Measurements from ENCODE around the gene HBE1.

HBE1 gene

GRCh38 chr11:5304046-5304445, 34.3 kb upstream of the HBE1 start:
- H3K27ac ChIP-seq (ENCODE audit: poor library complexity, severe bottlenecking) = no peak overlapping the region
- H3K27me3 ChIP-seq (ENCODE audit: insufficient read depth, poor library complexity, severe bottlenecking) = peaks cover 5% of the 10 kb centered on the region
- no peaks in the 10 kb centered on the region for H3K9me3 ChIP-seq (ENCODE audit: severe bottlenecking)
- TF ChIP-seq, protein P1, sequence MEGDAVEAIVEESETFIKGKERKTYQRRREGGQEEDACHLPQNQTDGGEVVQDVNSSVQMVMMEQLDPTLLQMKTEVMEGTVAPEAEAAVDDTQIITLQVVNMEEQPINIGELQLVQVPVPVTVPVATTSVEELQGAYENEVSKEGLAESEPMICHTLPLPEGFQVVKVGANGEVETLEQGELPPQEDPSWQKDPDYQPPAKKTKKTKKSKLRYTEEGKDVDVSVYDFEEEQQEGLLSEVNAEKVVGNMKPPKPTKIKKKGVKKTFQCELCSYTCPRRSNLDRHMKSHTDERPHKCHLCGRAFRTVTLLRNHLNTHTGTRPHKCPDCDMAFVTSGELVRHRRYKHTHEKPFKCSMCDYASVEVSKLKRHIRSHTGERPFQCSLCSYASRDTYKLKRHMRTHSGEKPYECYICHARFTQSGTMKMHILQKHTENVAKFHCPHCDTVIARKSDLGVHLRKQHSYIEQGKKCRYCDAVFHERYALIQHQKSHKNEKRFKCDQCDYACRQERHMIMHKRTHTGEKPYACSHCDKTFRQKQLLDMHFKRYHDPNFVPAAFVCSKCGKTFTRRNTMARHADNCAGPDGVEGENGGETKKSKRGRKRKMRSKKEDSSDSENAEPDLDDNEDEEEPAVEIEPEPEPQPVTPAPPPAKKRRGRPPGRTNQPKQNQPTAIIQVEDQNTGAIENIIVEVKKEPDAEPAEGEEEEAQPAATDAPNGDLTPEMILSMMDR (IDR thresholded peaks at IDR 0.05; ENCODE audit: poor library complexity, severe bottlenecking) = no peak
- H3K4me1 ChIP-seq (ENCODE audit: insufficient read depth, poor library complexity, severe bottlenecking) = no peaks in the 10 kb centered on the region
- no peak for ATAC-seq (ENCODE audit: low read depth)
- no peak for DNase-seq (ENCODE audit: low spot score)
- H3K36me3 ChIP-seq (ENCODE audit: low read depth) = no peaks in the 10 kb centered on the region
- no peak overlapping the region for H3K4me3 ChIP-seq (ENCODE audit: severe bottlenecking)

DNA sequence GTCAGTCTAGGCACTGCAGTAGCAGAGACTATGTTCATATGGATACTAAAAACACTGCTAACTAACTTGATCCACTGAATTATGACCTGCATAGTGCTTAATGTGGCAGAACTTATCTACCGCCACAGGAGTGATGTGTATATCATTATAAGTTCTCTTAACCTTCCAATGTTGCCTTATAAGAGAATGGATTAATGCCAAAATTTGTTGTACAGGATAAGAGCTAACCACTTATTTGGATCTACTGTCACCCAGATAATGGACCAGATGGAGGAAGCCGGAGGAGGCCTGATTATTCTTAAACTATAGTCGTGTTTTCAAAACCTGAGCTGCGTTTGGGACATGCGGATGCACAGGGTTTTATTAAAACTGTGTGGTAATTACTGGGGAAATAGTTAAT, 33.9 kb upstream of the HBE1 start:
- TF ChIP-seq, protein P1 (IDR thresholded peaks at IDR 0.05; ENCODE audit: poor library complexity, severe bottlenecking) = no peak
- DNase-seq (ENCODE audit: low spot score) (no peak), ATAC-seq (ENCODE audit: low read depth) (no peak)
- H3K27ac ChIP-seq (ENCODE audit: poor library complexity, severe bottlenecking) = no peak overlapping the region
- peaks cover 6% of the 10 kb centered on the region for H3K27me3 ChIP-seq (ENCODE audit: insufficient read depth, poor library complexity, severe bottlenecking)
- no peak overlapping the region for H3K4me3 ChIP-seq (ENCODE audit: severe bottlenecking)
- no peaks in the 10 kb centered on the region for H3K9me3 ChIP-seq (ENCODE audit: severe bottlenecking)
- H3K36me3 ChIP-seq (ENCODE audit: low read depth) = no peaks in the 10 kb centered on the region
- no peaks in the 10 kb centered on the region for H3K4me1 ChIP-seq (ENCODE audit: insufficient read depth, poor library complexity, severe bottlenecking)

DNA sequence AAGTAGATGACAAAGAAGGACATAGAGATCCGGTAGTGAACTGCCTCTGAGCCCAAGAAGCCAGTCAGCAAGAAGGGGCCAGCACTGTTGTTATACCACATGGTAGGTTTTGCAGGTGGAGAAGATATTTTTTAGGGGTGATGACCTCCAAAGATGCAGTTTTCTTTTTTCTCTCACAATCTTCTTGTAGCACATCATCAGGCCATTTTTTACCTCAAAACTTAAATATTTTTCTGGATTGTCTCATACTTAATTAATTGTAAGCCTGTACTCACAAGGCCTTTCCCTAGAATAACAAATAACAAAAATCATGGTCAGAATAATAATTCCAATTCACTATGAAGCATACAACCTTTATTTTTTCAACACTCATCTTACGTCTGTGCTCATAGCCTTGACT, 32.1 kb upstream of the HBE1 start, which contains the start of gene OR51B4:
TSS of gene OR51B4 (minus strand) at position 101 of the 400 bp plus-strand sequence. CDS start at position 101, 0 bp downstream.
- Histone ChIP-seq H3K27ac (ENCODE audit: poor library complexity, severe bottlenecking) (no peak within 1 kb of the TSS), H3K27me3 (ENCODE audit: insufficient read depth, poor library complexity, severe bottlenecking) (peaks cover 7% of the 10 kb centered on the region), H3K9me3 (ENCODE audit: severe bottlenecking) (no peaks in the 10 kb centered on the region), H3K4me3 (ENCODE audit: severe bottlenecking) (no peak within 1 kb of the TSS), H3K36me3 (ENCODE audit: low read depth) (no peaks in the 10 kb centered on the region), H3K4me1 (ENCODE audit: insufficient read depth, poor library complexity, severe bottlenecking) (no peaks in the 10 kb centered on the region)
- ATAC-seq (ENCODE audit: low read depth) (no peak), DNase-seq (ENCODE audit: low spot score) (no peak)
- TF ChIP-seq, protein P1 (IDR thresholded peaks at IDR 0.05; ENCODE audit: poor library complexity, severe bottlenecking) = no peak

DNA sequence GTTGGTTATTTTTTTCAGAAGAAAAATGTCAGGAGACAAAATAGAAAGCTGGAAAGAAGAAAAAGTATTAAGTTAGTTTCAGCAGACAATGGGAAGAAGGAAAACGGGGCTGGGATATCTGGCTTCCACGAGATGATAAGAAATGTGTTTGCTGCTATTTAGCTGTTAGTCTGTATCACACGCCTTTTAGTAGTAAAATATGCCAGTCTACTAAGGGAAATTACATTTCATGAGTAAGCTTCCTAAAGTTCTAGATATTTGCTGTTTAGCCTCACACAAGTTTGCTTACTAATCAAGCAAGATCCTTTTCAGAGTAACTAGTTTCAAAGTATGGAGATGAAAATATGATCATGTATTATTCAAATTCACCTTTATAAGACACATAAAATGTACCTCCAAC, 30.5 kb upstream of the HBE1 start:
- Histone ChIP-seq H3K9me3 (ENCODE audit: severe bottlenecking) (no peaks in the 10 kb centered on the region), H3K27ac (ENCODE audit: poor library complexity, severe bottlenecking) (no peak overlapping the region), H3K36me3 (ENCODE audit: low read depth) (no peaks in the 10 kb centered on the region), H3K4me1 (ENCODE audit: insufficient read depth, poor library complexity, severe bottlenecking) (no peaks in the 10 kb centered on the region), H3K27me3 (ENCODE audit: insufficient read depth, poor library complexity, severe bottlenecking) (peaks cover 5% of the 10 kb centered on the region), H3K4me3 (ENCODE audit: severe bottlenecking) (no peak overlapping the region)
- TF ChIP-seq, protein P1 (IDR thresholded peaks at IDR 0.05; ENCODE audit: poor library complexity, severe bottlenecking) = no peak
- no peak for DNase-seq (ENCODE audit: low spot score)
- no peak for ATAC-seq (ENCODE audit: low read depth)

- H3K4me3 ChIP-seq (ENCODE audit: severe bottlenecking) = no peak overlapping the region
- no peaks in the 10 kb centered on the region for H3K4me1 ChIP-seq (ENCODE audit: insufficient read depth, poor library complexity, severe bottlenecking)
- TF ChIP-seq, protein P1 (IDR thresholded peaks at IDR 0.05; ENCODE audit: poor library complexity, severe bottlenecking) = no peak
- peaks cover 5% of the 10 kb centered on the region for H3K27me3 ChIP-seq (ENCODE audit: insufficient read depth, poor library complexity, severe bottlenecking)
- H3K27ac ChIP-seq (ENCODE audit: poor library complexity, severe bottlenecking) = no peak overlapping the region
- ATAC-seq (ENCODE audit: low read depth) (no peak), DNase-seq (ENCODE audit: low spot score) (no peak)
- H3K36me3 ChIP-seq (ENCODE audit: low read depth) = no peaks in the 10 kb centered on the region
- H3K9me3 ChIP-seq (ENCODE audit: severe bottlenecking) = no peaks in the 10 kb centered on the region
Measured at GRCh38 chr11:5298451-5298850, 28.7 kb upstream of the HBE1 start.
